Endometrial microvascular endothelial cells (primary cell): Measurements from ENCODE around the gene GPBP1L1. TPM values are rescaled to one million over a fixed set of nuclear protein-coding genes. Genes with fewer than 3 reads are reported as not detected.

ENCODE experiments used
- total RNA-seq: library from RNA; depleted of rRNA; stranded (reverse); fragments of >200 nt; gene quantifications from one replicate; pipeline ENCODE4 v1.2.3, GENCODE V29; 2015; ENCODE audit errors: inconsistent ontology term

Gene GPBP1L1
- total RNA-seq, 1 donor from 2014 or later, result 54.6 TPM

Other genes with a start within 250 kb of the GPBP1L1 start
- 0.37 TPM for gene TESK2, start 195.4 kb downstream of the GPBP1L1 start, total RNA-seq
- gene CCDC163, start 186.5 kb downstream of the GPBP1L1 start, total RNA-seq, result 6.0 TPM
- gene MMACHC, start 186.2 kb downstream of the GPBP1L1 start, total RNA-seq, result 7.4 TPM
- gene PRDX1, start 164.6 kb downstream of the GPBP1L1 start, total RNA-seq, result 1,007 TPM
- 114 TPM for gene AKR1A1, start 135.7 kb downstream of the GPBP1L1 start, total RNA-seq
- gene NASP, start 102.5 kb downstream of the GPBP1L1 start, total RNA-seq, result 105 TPM
- not detected for gene CCDC17, start 62.5 kb downstream of the GPBP1L1 start, total RNA-seq
- 50.3 TPM for gene TMEM69, start 1.6 kb upstream of the GPBP1L1 start, total RNA-seq
- gene IPP, start 64.1 kb upstream of the GPBP1L1 start, total RNA-seq, result 8.5 TPM
- gene MAST2, start 117.1 kb upstream of the GPBP1L1 start, total RNA-seq, result 17.6 TPM